Colon (tissue), 2 donors: Measurements from ENCODE around the gene MRPL41.
"Not testable (repeated sequence)": the region's sequence is repeated elsewhere in the genome, so short reads cannot be mapped to it uniquely, and the experiment has no call there.

ENCODE experiments used
- FAIRE-seq: peaks from 2 replicates; lab custom pipeline; 2012; peaks lifted over from hg19 to GRCh38; lab: Jason Lieb, UNC
- donor health status: control.
- donor health status: control.

The MRPL41 gene

GRCh38 chr9:137583957-137584356, 32.3 kb downstream of the MRPL41 start:
- no peak for FAIRE-seq

- FAIRE-seq: no peak
Measured at GRCh38 chr9:137586854-137587253, 35.2 kb downstream of the MRPL41 start.

GRCh38 chr9:137588311-137588710, 36.6 kb downstream of the MRPL41 start:
- no peak for FAIRE-seq

DNA sequence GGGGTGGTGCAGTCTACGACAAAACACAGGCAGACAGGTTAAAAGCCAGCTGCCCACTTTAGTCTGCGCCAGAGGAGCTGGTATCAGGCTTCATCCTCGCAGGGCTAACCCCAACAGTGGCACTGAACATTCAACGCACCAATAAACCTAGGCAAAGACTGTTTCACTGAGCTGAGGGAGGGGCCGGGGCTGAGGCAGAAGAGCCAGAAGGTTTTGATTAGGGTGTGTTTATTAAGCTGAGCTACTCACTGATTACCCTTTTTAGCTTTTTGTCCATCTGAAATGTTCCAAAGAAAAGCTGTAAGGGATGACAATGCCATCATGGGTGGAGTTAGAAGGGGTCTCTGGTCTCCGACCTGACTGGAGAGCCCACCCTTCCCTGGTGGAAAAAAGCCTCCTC, 37.2 kb downstream of the MRPL41 start:
- FAIRE-seq: no peak

- no peak for FAIRE-seq
Measured at GRCh38 chr9:137589441-137590122, 37.9 kb downstream of the MRPL41 start.

GRCh38 chr9:137590123-137590468, 38.4 kb downstream of the MRPL41 start:
- FAIRE-seq: no peak

GRCh38 chr9:137590469-137591383, 39.0 kb downstream of the MRPL41 start, which contains the start of gene ZMYND19:
ZMYND19 (minus strand) TSS chr9:137590512; CDS start chr9:137590263, 249 bp downstream.
- FAIRE-seq: no peak

- no peak for FAIRE-seq
Measured at GRCh38 chr9:137592767-137593166, 41.1 kb downstream of the MRPL41 start.

DNA sequence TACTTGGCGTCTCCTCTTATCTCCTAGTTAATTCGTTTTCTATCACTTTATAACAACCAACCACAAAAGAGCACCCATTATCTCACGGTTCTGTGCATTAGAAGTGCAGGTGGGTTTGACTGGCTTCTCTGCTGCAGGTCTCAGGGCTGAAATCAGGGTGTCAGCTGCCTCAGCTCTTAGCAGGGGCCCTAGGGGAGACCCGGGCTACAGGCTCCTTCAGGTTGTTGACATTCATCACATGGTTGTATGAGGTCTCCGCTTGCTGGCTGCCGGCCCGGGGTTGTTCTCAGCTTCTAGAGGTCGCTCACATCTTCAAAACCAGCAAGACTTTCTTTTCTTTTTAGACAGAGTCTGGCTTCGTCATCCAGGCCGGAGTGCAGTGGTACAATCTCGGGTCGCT, 41.5 kb downstream of the MRPL41 start:
- FAIRE-seq: no peak

- not testable (repeated sequence) for FAIRE-seq
Measured at GRCh38 chr9:137596577-137596976, 44.9 kb downstream of the MRPL41 start.

GRCh38 chr9:137598943-137599342, 47.3 kb downstream of the MRPL41 start:
- FAIRE-seq: no peak
